HepG2 (cell line): ENCODE results near the gene CHMP6. TPM values are rescaled to one million over a fixed set of nuclear protein-coding genes. Genes with fewer than 3 reads are reported as not detected.

Experiments used
- ATAC-seq: fragments of 200-7000 bp; cut with Tn5 transposase; 3 replicates; pipeline ENCODE4 v1.9.1; 2020; ENCODE audit warnings: mild to moderate bottlenecking, moderate library complexity
- BruUV-seq: library from RNA; stranded (reverse); fragments of 400-500 nt; replicated peaks from 2 replicates; lab custom pipeline; 2021; lab: Mats Ljungman, UMichigan
- CTCF ChIA-PET: fragments of 300-600 bp; formaldehyde crosslinking; extraction: SDS; loops from one replicate; lab custom pipeline; 2021; ENCODE audit warnings: low total read pairs, inconsistent platforms, low intra/inter-chr PET ratio; lab: Yijun Ruan, JAX
- POLR2A ChIA-PET: fragments of 350-600 bp; sonication (Branson Sonifier 250); formaldehyde crosslinking; loops from one replicate; lab custom pipeline; 2020; ENCODE audit warnings: antibody characterized with exemption, inconsistent platforms; lab: Yijun Ruan, JAX
- DNase-seq: peaks from one replicate; pipeline ENCODE4 v3.0.0-alpha.2; 2015; ENCODE audit warnings: low spot score
- FAIRE-seq: peaks from 3 replicates; lab custom pipeline; 2011; peaks lifted over from hg19 to GRCh38; lab: Jason Lieb, UNC
- H2AFZ ChIP-seq: one replicate; pipeline ENCODE4 v1.6.1; 2011; ENCODE audit warnings: low read length, inconsistent platforms
- H3K27ac ChIP-seq: fragments of 300-600 bp; 3 replicates; pipeline ENCODE4 v1.8.0; 2011; ENCODE audit warnings: mixed run types, mild to moderate bottlenecking, mixed read lengths, low read length, inconsistent platforms; ENCODE audit not compliant: insufficient read depth; ENCODE audit errors: extremely low read length
- H3K27me3 ChIP-seq, 2 experiments: fragments of 200-600 bp in 1 of 2; 2 replicates in 1 of 2; 3 replicates in 1 of 2; pipeline versions ENCODE4 v1.6.0 to v1.8.0; 2011; ENCODE audit warnings: low read length in 2 of 2, mild to moderate bottlenecking in 2 of 2, moderate library complexity in 2 of 2, inconsistent platforms in 1 of 2; ENCODE audit not compliant: insufficient read depth in 2 of 2, control insufficient read depth in 1 of 2
- H3K36me3 ChIP-seq, 2 experiments: fragments of 200-600 bp in 1 of 2; replicated peaks in 1 of 2; 2 replicates in 1 of 2; 3 replicates in 1 of 2; pipeline versions ENCODE4 v1.5.1 to v1.8.0; 2011; ENCODE audit warnings: low read length in 2 of 2, inconsistent platforms in 1 of 2; ENCODE audit not compliant: insufficient read depth in 2 of 2, control insufficient read depth in 1 of 2
- H3K4me1 ChIP-seq: 2 replicates; pipeline ENCODE4 v1.5.1; 2012; ENCODE audit warnings: low read length, inconsistent platforms; ENCODE audit not compliant: insufficient read depth
- H3K4me2 ChIP-seq: 2 replicates; pipeline ENCODE4 v1.6.0; 2011; ENCODE audit warnings: low read depth, low read length, inconsistent platforms
- H3K4me3 ChIP-seq, 3 experiments: fragments of 200-600 bp in 1 of 3; sonication (generic), shearing (Covaris generic) in 1 of 3; replicated peaks in 1 of 3; 2 replicates each; pipeline ENCODE4 v1.5.1; 2011 to 2016; ENCODE audit warnings: low read length in 3 of 3, inconsistent platforms in 2 of 3, low read depth in 2 of 3, mild to moderate bottlenecking in 2 of 3, control low read depth in 1 of 3, mixed read lengths in 1 of 3; ENCODE audit not compliant: insufficient read depth in 1 of 3
- H3K79me2 ChIP-seq: one replicate; pipeline ENCODE4 v1.6.1; 2011; ENCODE audit warnings: low read length, inconsistent platforms; ENCODE audit not compliant: insufficient read depth
- H3K9ac ChIP-seq: 2 replicates; pipeline ENCODE4 v1.6.0; 2011; ENCODE audit warnings: mild to moderate bottlenecking, low read depth, low read length, inconsistent platforms; ENCODE audit not compliant: insufficient read depth
- H3K9me3 ChIP-seq: 2 replicates; pipeline ENCODE4 v1.5.1; 2012; ENCODE audit warnings: mild to moderate bottlenecking, low read length
- H4K20me1 ChIP-seq: 2 replicates; pipeline ENCODE4 v1.6.0; 2011; ENCODE audit warnings: inconsistent platforms, mild to moderate bottlenecking, low read length, moderate library complexity; ENCODE audit not compliant: insufficient read depth
- ATF7-NPFF ChIP-seq: sonication (generic); formaldehyde crosslinking; IDR thresholded peaks from 2 replicates; pipeline ENCODE4 v1.8.1; 2023; ENCODE audit warnings: mild to moderate bottlenecking, low read depth, missing genetic modification reagents, moderate library complexity
- JUN ChIP-seq: sonication (generic); formaldehyde crosslinking; IDR thresholded peaks from 2 replicates; pipeline ENCODE4 v1.4.0; 2020; ENCODE audit warnings: mild to moderate bottlenecking, missing genetic modification reagents
- KMT2B ChIP-seq: IDR thresholded peaks from 2 replicates; pipeline ENCODE4 v1.6.1; 2016; ENCODE audit warnings: missing genetic modification reagents, missing compliant biosample characterization
- MTERF4 ChIP-seq: sonication (generic); formaldehyde crosslinking; IDR thresholded peaks from 2 replicates; pipeline ENCODE4 v1.8.0; 2023; ENCODE audit warnings: mild to moderate bottlenecking, missing genetic modification reagents
- NR2F1 ChIP-seq, 2 experiments: fragments of 450-650 bp in 1 of 2; formaldehyde crosslinking in 1 of 2; IDR thresholded peaks; 2 replicates each; pipeline versions ENCODE4 v1.5.0 to v1.6.1; 2016 to 2020; ENCODE audit warnings: mild to moderate bottlenecking in 1 of 2, missing compliant biosample characterization in 1 of 2, missing genetic modification reagents in 1 of 2, moderate library complexity in 1 of 2
- NR2F6 ChIP-seq, 2 experiments: IDR thresholded peaks; 2 replicates each; pipeline ENCODE4 v1.6.1; 2016; ENCODE audit warnings: antibody characterized with exemption in 1 of 2, mild to moderate bottlenecking in 1 of 2
- RERE ChIP-seq: IDR thresholded peaks from 2 replicates; pipeline ENCODE4 v1.6.1; 2016; ENCODE audit warnings: low read depth, missing genetic modification reagents, missing compliant biosample characterization
- TBP ChIP-seq: sonication (generic); formaldehyde crosslinking; IDR thresholded peaks from 2 replicates; pipeline ENCODE4 v1.5.0; 2020; ENCODE audit warnings: missing genetic modification reagents
- USF2 ChIP-seq, 2 experiments: sonication (generic) in 1 of 2; formaldehyde crosslinking in 1 of 2; IDR thresholded peaks; 2 replicates each; pipeline versions ENCODE4 v1.5.1 to v1.6.1; 2011 to 2020; ENCODE audit warnings: borderline replicate concordance in 1 of 2, low read depth in 1 of 2, low read length in 1 of 2, mild to moderate bottlenecking in 1 of 2, missing genetic modification reagents in 1 of 2, moderate library complexity in 1 of 2
- ZFAT ChIP-seq: sonication (generic); formaldehyde crosslinking; conservative IDR thresholded peaks from 2 replicates; pipeline ENCODE4 v1.8.1; 2023; ENCODE audit warnings: missing genetic modification reagents, inconsistent platforms
- ZMYM3 ChIP-seq: sonication (generic); formaldehyde crosslinking; IDR thresholded peaks from 2 replicates; pipeline ENCODE4 v1.5.1; 2020; ENCODE audit warnings: mild to moderate bottlenecking, missing genetic modification reagents
- ZSCAN5A ChIP-seq: sonication (generic); formaldehyde crosslinking; IDR thresholded peaks from 2 replicates; pipeline ENCODE4 v1.8.0; 2022; ENCODE audit warnings: mild to moderate bottlenecking, missing genetic modification reagents, borderline replicate concordance
- WGBS: methylation state at CpG from one replicate; pipeline ENCODE4 v1.1.6; 2017; ENCODE audit warnings: low lambda C conversion rate; 5-methylcytosine and 5-hydroxymethylcytosine counted together
- in situ Hi-C: cut with HindIII; loops from 2 replicates; pipeline ENCODE4 v1.10.0; 2017; ENCODE audit warnings: low pct_unique_long_range_greater_than_20kb; ENCODE audit not compliant: extremely low pct_ligation_motif_present
- intact Hi-C: fragments of 100-400 bp; cut with micrococcal nuclease; formaldehyde crosslinking; loops from one replicate; pipeline ENCODE4 v1.10.0; 2022; ENCODE audit not compliant: unreplicated experiment
- polyA plus RNA-seq, 8 experiments: library from polyadenylated mRNA; depleted of rRNA in 3 of 8; stranded (reverse) in 7 of 8; unstranded in 1 of 8; fragments of >200 nt; fragmentation: Illumina TruSeq in 4 of 8; extraction: Trizol in 4 of 8; gene quantifications; 2 replicates each; pipeline versions ENCODE4 v1.2.1 to v1.2.3, GENCODE V29; 2011 to 2016; ENCODE audit warnings: low read depth in 4 of 8, missing spikeins in 1 of 8, mixed read lengths in 1 of 8; ENCODE audit not compliant: insufficient read depth in 1 of 8
- total RNA-seq, 5 experiments: library from RNA; depleted of rRNA; stranded (reverse); fragments of >200 nt; fragmentation: Illumina TruSeq; extraction: Trizol; gene quantifications; 2 replicates each; pipeline ENCODE4 v1.2.3, GENCODE V29; 2016; ENCODE audit warnings: low read depth in 1 of 5

Gene CHMP6
- total and polyA plus RNA-seq, 2 of the 13 experiments (the other 11 are each of a cell fraction or from before 2014, with no cell fraction given), result 11.1 to 24.2 TPM

GRCh38 chr17:81036197-81036941, 44.7 kb downstream of the CHMP6 start:
- ATAC-seq, result no peak; the same call in 2 of the 3 replicates
- Histone ChIP-seq H3K4me2 (peak overlapping the region; percentile 96), H2AFZ (no peak overlapping the region), H3K79me2 (peaks cover 57% of the 10 kb centered on the region), H3K4me1 (peaks cover 73% of the 10 kb centered on the region), H3K9me3 (no peaks in the 10 kb centered on the region), H3K4me3 (peak overlapping the region; percentile 66 to 87 (median 76)), H3K36me3 (peaks cover 0 to 4% of the 10 kb centered on the region in 2 experiments; a peak in 3 of 5 replicates), H3K27me3 (peaks cover 0 to 6% of the 10 kb centered on the region in 2 experiments; a peak in 1 of 5 replicates), H4K20me1 (peaks cover 43% of the 10 kb centered on the region), H3K27ac (no peak overlapping the region), H3K9ac (peak overlapping the region; percentile 67)
- DNase-seq, result no peak
- ChIA-PET POLR2A (interaction anchor here (0.6 to 2.4 kb wide), 7 partner anchors 10 to 1755 kb away, joined by 4 to 8 read pairs (median 5); no protein-coding TSS in a partner anchor), CTCF (no interaction called here)
- peak; percentile 28 for FAIRE-seq
- intact Hi-C loops, result no loop called here
- WGBS, result 31% methylated on average over 24 of the region's 24 CpGs
- BruUV-seq, result no TSS peak
- in situ Hi-C loops, result no loop called here
- TF ChIP-seq RERE (CRISPR knock-in tag) (no peak), ATF7-NPFF (CRISPR knock-in tag) (no peak; the same call in 1 of the 2 replicates), ZFAT (no peak), MTERF4 (CRISPR knock-in tag) (no peak), JUN (CRISPR knock-in tag) (no peak), NR2F6 (IDR thresholded peaks at IDR 0.05) (no peak), NR2F6 (CRISPR knock-in tag; IDR thresholded peaks at IDR 0.05) (no peak), TBP (CRISPR knock-in tag) (no peak), ZMYM3 (CRISPR knock-in tag) (no peak; the same call in 1 of the 2 replicates), ZSCAN5A (CRISPR knock-in tag) (no peak), KMT2B (CRISPR knock-in tag) (no peak), NR2F1 (CRISPR knock-in tag; IDR thresholded peaks at IDR 0.05) (no peak), USF2 (IDR thresholded peaks at IDR 0.05; ENCODE audit: low read depth, low read length) (no peak), USF2 (CRISPR knock-in tag; IDR thresholded peaks at IDR 0.05; ENCODE audit: borderline replicate concordance) (no peak)
